HG02642 (cell line): Measurements from ENCODE around the gene FCHSD2.

Experiments
- ATAC-seq: cut with Tn5 transposase; IDR thresholded peaks from one replicate; pipeline ENCODE4 v1.9.1; 2021; ENCODE audit warnings: mild to moderate bottlenecking; ENCODE audit not compliant: unreplicated experiment, poor library complexity

Gene FCHSD2

DNA sequence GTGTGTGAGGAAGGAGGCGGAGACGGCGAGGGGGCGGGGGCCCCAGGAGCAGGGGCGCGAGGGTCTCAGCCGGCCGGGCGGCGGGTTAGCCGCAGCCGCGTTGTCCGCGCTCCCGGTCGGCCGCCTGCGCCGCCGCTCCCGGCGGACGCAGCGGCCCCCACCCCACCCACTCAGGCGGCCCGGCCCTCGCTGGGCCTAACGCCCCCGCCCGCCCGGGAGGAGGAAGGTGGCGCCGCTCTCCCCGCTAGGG is at the start of gene FCHSD2:
TSS of gene FCHSD2 (minus strand) at position 191 of the 250 bp plus-strand sequence. CDS start 441 bp downstream, outside the sequence.
- ATAC-seq = no peak

DNA sequence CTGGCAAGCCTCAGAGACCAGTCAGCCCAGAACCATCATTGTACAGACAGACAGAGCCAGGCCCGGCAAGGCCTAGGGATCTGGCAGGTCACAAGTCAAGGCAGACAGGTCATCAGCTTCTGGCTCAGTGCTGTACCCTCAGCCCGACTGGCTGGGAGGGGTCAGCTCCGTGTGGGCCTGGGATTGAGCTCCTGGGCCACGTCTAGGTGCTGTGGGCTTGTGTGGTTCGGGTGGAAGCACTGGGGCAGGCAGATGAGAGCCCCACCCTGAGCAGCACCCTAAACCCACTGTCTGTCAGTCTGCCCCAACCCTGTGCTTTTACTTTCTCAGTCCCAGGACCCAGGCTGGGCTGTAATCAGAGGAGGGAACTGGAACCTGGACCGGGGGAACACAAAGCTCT is 49.0 kb upstream of the FCHSD2 start:
- no peak for ATAC-seq

GRCh38 chr11:73190557-73190885 is 48.4 kb upstream of the FCHSD2 start:
- no peak for ATAC-seq

GRCh38 chr11:73189723-73190556 is 47.8 kb upstream of the FCHSD2 start:
- no peak for ATAC-seq

- no peak for ATAC-seq
Observed at GRCh38 chr11:73189315-73189714, 47.2 kb upstream of the FCHSD2 start.

- ATAC-seq = no peak
Observed at GRCh38 chr11:73188301-73188700, 46.2 kb upstream of the FCHSD2 start.

DNA sequence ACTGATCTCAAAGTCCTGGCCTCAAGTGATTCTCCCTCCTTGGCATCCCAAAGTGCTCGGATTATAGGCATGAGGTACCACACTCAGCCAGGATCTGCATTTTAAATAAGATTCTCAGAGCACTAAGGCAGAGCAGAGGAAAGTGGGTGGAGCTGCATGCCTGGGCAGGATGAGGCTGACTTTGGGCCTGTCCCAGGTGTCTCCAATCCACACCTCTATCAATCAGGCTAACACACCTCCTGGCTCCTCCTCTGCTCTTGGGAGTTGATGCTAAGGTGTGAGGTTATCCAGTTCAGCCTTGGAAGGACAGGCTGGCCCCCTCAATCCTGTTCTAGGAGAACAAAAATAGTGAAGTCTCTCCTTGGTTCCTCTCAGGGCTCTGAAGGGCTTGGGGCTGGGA is 45.7 kb upstream of the FCHSD2 start:
- no peak for ATAC-seq

GRCh38 chr11:73186886-73187285 is 44.8 kb upstream of the FCHSD2 start:
- ATAC-seq = no peak

DNA sequence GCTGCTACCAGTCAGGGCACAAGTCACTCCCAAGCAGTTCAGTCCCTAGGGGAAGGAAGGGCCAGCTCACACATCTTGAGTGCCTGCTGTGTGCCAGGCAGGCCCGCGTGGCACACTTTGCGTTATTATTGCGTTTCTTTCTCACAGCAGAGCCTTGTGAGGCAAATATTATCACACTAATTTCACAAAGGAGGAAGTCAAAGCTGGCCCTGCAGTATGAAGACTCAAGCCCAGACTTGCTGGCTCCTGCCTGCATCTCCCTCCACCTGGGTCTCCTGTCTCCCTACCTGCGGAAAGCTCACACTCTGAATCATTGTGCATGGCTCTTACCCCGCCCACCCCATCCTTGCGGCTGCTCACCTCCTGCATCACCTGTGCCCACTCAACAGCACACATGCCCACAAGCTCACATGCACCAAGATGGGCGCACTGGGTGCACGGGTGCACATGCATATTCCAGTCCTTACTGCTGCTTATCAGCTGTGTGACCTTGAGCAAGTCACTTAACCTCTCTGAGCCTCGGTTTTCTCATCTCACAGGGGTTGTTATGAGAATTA is 44.3 kb upstream of the FCHSD2 start:
- ATAC-seq = no peak

DNA sequence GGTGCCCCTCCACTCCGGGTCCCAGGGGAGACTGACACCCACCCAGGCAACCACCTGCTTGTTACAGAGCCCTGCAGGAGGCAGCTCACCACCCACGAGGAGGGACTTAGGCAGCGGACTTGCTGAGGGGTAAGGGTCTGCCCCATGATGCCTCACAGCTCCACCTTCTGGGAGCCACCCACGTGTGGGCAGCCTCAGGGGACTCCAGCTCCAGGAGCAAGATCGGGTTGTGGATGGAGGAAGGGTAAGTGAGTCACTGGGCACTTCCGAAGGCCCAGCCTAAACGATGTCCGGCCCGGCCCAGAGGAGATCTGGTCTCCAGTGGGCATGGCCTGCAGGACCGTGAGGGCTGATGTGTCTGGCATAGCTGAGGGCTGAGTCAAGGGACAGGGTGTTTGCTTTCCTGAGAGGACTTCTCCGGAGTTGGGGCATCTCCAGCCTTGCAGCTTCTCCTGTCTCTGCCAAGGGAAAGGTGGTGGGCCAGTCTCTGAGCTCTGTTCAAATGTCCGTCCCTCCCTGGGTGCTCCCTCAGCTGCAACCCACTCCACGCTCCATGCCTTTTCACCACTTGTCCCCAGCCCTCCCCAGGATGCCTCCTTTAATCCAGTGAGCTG is 43.7 kb upstream of the FCHSD2 start:
- ATAC-seq = no peak

DNA sequence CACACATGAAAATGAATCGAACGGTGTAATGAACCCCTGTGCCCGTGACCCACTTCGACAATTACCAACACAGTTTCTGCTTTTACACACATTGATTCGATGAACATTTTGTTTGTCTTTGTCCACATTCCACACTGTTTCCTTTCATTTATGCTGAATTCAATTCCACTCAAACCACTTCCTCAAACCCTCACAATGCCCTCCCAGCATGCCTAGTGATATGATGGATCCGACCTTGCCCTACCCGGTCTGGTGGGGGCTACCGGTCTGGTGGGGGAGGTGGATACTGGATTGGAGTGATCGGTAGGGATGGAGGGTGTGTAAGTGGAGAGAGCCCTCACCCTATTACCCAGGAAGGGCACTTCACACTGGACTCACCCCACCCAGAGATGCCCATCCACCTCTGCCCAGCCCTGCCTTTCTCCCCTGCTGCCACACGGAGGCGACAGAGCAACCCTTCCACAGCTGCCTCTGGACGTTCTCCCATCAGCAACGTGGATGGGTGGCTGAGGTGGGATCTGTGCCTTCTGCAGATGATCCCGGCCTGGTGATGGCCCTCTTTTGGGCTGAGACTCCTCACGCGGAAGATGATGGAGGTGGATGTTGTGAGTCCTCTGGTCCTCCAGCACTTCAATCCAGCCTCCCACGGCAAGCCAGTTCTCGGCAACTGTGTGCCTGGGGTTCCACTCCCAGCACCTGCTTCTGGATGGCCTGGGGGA is 43.0 kb upstream of the FCHSD2 start:
- ATAC-seq = peak; percentile 55

DNA sequence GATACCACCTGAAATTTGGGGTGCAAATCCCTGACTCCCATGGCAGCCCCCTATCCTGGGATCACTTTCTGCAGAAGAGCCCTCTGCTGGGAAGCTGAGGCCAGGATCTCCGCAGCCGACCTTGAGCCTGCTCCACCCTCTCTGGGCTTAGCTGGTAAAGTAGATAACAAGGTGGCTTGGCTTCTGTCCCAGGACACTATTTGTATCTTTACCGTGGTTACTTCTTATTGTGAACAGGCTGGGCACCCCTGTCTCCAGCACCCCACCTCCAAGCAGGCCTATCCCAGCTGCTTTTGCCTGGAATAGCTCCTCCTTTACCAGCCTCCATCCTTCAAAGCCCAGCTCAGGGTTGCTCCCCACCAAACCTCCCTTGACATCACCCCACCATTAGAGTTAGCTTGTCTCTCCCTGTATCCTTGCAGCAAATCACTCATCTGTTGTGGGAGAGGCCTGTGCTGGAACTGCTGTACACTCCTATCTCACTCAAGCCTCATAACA is 40.8 kb upstream of the FCHSD2 start:
- no peak for ATAC-seq

GRCh38 chr11:73178681-73179080 is 36.6 kb upstream of the FCHSD2 start:
- ATAC-seq = no peak

DNA sequence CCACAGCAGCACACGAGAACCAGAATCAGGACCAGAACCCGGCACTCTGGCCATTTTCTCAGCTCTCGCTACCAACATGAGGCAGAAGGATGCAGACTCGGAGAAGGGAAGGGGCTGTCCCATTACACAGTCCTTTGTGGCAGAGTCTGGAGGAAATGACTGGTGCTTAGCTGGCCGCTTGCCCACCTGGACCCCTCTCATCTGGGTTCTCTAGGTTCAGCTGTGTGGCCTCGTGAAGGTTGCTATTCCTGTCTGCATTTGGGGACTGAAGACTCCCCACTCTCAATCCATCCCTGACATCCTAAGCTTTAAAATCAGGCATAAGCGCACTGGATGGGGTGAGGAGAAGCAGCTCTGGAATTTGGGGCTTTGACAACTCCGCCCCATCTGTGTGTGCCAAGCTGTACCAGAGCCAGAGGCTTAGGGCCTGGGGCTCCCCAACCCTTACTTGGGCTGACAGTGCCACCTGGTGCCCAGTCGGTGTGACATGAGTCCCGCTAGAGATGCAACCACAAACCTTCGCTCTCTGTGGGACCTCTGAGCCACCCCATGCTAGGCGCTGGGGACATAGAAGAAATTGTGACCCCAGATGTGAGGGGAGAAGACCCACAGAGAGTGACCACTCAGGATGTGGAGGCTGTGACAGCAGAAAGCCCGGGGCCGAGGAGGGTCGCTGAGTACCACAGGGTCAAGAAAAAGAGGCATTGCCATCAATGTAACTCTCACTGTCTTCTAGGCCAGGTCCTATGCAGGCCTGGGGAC is 35.8 kb upstream of the FCHSD2 start:
- ATAC-seq = peak; percentile 82

- ATAC-seq = no peak
Observed at GRCh38 chr11:73177380-73177777, 35.3 kb upstream of the FCHSD2 start.

GRCh38 chr11:73176874-73177155 is 34.7 kb upstream of the FCHSD2 start:
- ATAC-seq = no peak

DNA sequence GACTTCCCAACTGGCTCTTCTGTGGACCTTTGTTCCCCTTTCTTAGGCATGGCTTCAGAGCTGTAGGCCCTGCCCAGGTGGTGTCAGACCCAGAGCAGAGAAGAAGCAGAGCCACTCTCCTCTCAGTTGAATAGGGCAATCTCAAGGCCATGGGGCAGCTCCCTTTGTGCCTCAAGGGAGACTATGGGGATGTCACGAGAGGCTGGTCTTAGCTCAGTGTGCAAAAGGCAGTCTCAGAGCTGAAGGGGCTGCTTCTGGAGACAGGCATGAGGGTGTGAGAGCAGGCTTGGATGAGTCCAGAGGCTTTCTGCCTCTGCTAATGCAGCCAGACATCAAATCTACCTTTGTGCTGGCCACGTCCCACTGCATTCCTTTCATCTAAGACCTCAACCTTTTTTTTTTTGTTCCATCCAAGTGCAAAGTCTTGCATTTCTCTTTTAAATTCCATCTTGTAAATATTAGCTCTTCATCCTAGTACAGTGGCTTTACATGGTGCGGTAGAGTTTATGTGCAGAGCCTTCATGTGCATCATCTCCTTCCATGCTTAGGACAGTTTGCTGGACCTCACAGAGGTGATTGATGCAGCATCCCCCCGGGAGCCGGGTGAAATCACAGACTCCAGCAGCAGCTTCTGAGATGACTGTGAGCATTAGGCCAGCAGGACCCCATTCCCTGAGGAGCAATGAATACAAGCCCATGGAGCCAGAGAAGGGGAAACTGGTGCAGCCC is 34.2 kb upstream of the FCHSD2 start:
- no peak for ATAC-seq

- no peak for ATAC-seq
Observed at GRCh38 chr11:73175551-73176144, 33.5 kb upstream of the FCHSD2 start.

DNA sequence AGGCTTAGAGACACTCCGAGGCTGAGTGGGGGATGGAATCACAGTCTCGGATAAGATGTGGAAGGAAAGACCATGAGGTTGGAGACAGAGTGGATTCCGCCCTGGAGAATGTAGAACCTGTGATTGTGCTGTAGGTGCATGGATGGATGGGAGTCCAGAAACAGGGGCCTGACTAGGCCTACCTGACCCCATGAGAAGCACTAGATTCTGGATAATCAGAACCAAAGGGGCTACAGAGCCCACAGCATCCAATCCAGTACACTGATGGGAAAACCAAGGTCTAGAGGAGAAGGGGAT is 32.3 kb upstream of the FCHSD2 start:
- no peak for ATAC-seq
